Renal pelvis (tissue), 4 donors: Measurements from ENCODE around the gene UBE2D2. TPM values are rescaled to one million over a fixed set of nuclear protein-coding genes. Genes with fewer than 3 reads are reported as not detected.
A peak's percentile ranks its signal among the peaks of the same experiment; 100 is the strongest.
"Not testable (repeated sequence)": the region's sequence is repeated elsewhere in the genome, so short reads cannot be mapped to it uniquely, and the experiment has no call there.

Source experiments
- DNase-seq: peaks from one replicate; pipeline ENCODE4 v3.0.0-alpha.2; 2013
- polyA plus RNA-seq, 3 donors: library from polyadenylated mRNA; unstranded; fragments of 120-200 nt; gene quantifications; one replicate each; pipeline ENCODE4 v1.2.1, GENCODE V29; 2013; ENCODE audit not compliant: insufficient read length in 3 of 3

The UBE2D2 gene
- polyA plus RNA-seq, 3 donors = 138 to 149 (median 141) TPM

GRCh38 chr5:139528695-139529094, 32.4 kb upstream of the UBE2D2 start:
- DNase-seq = not testable (repeated sequence)

GRCh38 chr5:139530079-139530478, 31.1 kb upstream of the UBE2D2 start:
- DNase-seq = not testable (repeated sequence)

- no peak for DNase-seq
These were observed 29.4 kb upstream of the UBE2D2 start for GRCh38 chr5:139531772-139532169.

DNA sequence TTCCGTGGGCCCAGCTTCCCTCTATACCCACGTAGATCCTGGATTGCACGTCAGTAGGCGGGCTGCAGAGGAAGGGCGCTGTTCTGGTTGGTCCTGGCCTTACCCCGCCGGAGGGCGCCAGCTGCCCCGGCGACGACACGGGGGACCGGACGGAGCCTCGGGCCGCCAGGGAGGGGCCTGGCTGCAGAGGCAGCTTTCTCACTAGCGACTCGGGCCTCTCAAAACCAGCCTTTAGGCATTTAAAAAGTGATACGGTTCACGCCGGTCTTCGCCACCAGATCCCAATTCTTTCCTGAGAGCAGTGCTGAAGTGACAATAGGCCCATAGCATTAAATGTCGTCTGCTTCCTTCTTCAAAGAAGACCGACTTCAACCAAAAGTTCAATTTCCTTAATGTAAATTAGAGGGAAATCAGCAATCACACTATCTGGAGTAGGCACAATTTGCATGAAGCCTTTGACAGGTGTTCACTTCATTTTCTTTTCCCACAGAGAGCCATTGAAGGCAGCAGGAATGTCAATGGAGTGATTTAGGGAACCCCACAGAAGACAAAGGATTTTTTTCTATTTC, 17.6 kb upstream of the UBE2D2 start:
- no peak for DNase-seq

GRCh38 chr5:139546593-139546992, 14.5 kb upstream of the UBE2D2 start:
- DNase-seq = not testable (repeated sequence)

DNA sequence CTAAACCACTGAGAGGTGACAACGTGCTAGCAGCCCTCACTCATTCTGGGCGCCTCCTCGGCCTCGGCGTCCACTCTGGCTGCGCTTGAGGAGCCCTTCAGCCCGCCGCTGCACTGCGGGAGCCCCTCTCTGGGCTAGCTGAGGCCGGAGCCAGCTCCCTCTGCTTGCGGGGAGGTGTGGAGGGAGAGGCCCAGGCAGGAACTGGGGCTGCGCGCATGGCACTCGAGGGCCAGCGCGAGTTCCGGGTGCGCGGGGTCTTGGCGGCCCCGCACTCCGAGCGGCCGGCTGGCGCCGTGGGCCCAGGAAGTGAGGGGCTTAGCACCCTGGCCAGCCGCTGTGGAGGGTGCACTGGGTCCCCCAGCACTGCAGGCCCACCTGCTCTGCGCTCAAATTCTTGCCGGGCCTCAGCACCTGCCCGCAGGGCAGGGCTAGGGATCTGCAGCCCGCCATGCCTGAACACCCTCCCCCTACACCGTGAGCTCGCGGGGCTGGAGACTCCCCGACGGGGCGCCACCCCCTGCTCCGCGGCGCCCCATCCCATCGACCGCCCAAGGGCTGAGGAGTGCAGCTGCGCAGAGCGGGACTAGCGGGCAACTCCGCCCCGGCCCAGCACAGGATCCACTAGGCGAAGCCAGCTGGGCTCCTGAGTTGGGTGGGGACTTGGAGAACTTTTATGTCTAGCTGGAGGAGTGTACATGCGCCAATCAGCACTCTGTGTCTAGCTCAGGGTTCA, 11.8 kb upstream of the UBE2D2 start:
- no peak for DNase-seq

- not testable (repeated sequence) for DNase-seq
These were observed 10.9 kb upstream of the UBE2D2 start for GRCh38 chr5:139550051-139550872.

- DNase-seq = no peak
These were observed 9.8 kb upstream of the UBE2D2 start for GRCh38 chr5:139551191-139551889.

- DNase-seq = no peak
These were observed 8.1 kb upstream of the UBE2D2 start for GRCh38 chr5:139552893-139553575.

- DNase-seq = no peak
These were observed 6.9 kb upstream of the UBE2D2 start for GRCh38 chr5:139554264-139554663.

DNA sequence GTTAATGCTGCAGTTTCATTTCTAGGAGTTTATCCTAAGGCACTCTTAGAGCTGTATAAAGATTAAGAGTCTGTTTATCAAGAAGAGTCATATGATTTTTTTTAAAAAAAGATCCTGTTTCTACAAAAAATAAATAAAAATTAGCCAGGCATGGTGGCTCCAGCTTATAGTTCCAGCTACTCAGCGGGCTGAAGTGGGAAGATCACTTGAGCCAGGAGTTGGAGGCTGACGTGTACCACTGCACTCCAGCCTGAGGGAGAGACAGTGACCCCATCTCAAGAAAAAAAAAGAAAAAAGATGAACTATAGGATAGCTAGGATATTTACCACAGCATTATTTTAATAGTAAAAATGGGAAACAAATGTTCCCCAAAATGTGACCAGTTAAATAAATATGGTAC, 3.3 kb upstream of the UBE2D2 start:
- no peak for DNase-seq

GRCh38 chr5:139561655-139562451, 714 bp downstream of the UBE2D2 start:
- DNase-seq = peak; percentile 48

- no peak for DNase-seq
These were observed 1.7 kb downstream of the UBE2D2 start for GRCh38 chr5:139562847-139563246.

GRCh38 chr5:139565411-139566305, 4.5 kb downstream of the UBE2D2 start:
- no peak for DNase-seq

- no peak for DNase-seq
These were observed 5.5 kb downstream of the UBE2D2 start for GRCh38 chr5:139566611-139567010.

- no peak for DNase-seq
These were observed 8.3 kb downstream of the UBE2D2 start for GRCh38 chr5:139569270-139569955.

- no peak for DNase-seq
These were observed 10.4 kb downstream of the UBE2D2 start for GRCh38 chr5:139571543-139571942.

DNA sequence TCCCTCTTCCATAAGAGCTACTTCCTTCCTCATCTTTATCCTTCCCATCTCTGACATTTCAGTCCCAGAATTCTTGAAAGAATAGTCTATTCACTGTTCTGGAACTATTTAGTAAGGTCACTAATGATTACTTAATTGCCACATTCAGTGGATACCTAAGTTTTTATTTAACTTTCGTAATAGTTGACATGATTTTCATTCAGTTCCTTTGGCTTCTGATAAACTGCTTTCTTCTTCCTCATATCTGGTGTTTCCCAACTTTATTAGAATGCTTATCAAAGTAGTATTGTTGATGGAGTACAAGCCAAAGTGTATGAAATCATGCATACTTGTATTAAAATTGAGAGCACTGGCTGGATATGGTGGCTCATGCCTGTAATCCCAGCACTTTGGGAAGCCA, 10.8 kb downstream of the UBE2D2 start:
- DNase-seq = no peak
